Fibroblast of upper back skin (primary cell): ENCODE measurements around the gene MICU2.

Experiments used
- DNase-seq: peaks from one replicate; pipeline ENCODE4 v3.0.0-alpha.2; 2013

MICU2 gene, protein sequence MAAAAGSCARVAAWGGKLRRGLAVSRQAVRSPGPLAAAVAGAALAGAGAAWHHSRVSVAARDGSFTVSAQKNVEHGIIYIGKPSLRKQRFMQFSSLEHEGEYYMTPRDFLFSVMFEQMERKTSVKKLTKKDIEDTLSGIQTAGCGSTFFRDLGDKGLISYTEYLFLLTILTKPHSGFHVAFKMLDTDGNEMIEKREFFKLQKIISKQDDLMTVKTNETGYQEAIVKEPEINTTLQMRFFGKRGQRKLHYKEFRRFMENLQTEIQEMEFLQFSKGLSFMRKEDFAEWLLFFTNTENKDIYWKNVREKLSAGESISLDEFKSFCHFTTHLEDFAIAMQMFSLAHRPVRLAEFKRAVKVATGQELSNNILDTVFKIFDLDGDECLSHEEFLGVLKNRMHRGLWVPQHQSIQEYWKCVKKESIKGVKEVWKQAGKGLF

DNA sequence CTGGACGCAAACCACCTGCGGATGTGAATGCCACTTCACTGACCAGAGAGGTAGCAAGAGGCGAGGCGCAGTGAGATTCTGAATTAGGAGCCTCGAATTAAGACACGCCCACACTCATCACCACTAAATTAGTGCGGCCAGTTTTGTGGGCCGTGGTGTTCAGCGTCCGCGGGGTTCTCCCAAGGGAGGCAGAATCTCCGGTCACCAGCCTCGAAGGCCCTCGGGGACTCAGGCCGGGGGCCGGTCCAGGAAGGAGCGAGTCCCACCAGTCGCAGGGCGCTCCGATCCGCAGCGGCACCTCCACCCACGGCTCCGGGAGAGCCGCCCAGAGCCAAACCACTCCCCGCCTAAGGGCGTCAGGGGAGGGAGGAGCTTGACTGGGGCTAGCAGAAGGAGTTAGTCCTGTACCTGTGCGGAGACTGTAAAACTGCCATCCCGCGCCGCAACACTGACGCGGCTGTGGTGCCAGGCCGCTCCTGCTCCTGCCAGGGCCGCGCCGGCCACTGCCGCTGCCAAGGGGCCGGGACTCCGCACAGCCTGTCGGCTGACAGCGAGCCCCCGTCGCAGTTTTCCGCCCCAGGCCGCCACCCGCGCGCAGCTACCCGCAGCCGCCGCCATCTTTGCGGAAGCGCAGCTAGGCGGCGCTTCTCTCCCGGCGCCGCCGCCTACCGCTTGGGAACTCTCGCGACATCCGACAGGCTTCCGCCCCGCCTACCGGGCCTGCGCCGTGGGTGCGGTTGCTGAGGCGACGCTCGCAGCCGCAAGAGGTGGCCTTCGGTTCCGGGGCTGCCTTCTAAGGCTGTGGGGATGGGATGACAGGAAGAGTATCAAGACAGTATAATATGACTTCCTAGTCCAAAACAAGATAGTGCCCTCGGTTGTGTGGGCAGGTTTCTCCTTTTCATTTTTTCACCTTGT, at the start of gene MICU2:
MICU2 (minus strand) TSS at position 640 of the 918 bp plus-strand sequence; CDS start at position 618, 22 bp downstream.
- DNase-seq = peak; percentile 93

DNA sequence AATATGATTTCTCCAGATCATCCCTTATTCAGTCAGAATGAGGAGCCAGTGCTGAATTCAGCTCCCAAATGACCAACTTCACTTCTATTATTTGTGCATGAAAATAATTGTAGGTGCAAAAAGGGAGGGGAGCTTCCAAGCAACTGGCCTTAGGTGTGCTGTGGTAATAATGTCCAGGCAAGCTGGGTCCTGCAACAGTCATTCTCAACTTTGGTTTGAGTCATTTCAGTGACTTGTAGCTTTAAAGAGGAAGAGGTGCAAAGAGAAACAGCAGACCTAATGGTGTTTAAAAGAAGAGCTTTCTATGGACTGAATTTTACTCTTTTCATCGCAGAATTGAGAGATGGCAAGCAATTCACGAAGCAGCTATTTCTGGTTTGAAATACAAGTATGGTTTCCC, 37.7 kb upstream of the MICU2 start:
- no peak for DNase-seq

DNA sequence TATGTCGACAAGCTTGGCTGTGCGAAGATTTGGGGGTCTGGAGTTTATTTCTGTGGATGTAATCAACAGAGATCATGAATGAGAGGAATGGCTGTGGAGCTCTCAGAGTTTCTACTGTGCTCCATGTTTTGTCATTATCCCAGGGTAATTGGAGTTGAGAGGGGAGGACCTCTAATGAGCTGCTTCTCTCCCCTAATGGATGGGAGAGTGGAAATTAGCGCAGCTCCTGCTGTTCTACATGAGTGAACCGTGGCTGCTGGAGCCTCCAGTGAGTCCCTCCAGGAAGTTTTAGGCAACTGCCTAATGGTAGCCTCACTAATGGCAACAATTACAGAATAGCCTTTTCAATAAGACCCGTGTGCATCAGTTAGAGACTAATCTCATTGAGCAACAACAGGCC, 35.6 kb upstream of the MICU2 start:
- DNase-seq = no peak

DNA sequence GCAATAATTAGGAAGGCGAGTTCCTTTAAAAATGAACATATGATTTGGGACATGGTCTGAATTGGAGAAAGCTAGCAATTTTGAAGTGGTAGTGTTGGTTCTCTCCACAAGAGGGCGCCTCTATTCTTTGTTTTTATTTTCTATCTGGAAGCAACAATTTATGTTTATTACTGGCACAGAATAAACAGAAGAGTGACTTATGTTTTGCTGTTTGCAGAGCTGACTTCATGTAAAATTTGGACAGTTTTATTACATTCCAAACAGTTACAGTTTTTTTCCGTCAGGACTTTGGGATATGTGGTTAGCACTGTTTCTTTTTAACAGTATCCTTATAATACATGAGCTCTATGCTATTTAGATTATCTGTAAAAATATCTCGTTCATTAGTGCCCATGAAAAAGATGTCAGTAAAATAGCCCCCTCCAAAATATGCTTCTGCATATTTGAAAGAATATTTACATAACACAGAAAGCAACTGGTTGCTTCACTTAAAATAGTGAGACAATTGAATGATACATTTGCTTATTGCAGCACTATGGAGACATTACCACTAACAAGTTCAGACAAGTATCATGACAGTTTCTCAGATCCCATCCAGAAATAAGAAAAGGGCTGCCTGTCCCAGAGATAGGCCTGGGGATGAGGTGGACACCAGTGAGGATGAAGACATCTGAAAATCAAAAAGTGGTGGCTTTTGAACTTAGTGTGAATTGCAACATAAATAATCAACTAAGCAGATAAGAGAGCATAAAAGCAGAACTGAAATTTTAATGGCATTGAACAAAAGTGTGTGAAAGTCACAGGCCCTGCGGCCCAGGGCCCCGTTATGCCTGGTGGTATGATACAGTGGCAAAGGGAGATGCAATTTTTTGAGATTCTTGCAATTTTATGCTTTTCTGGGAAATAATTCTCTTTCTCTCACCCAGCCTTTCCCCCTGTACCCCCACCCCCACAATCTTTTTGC, 34.6 kb upstream of the MICU2 start:
- DNase-seq = peak; percentile 11

DNA sequence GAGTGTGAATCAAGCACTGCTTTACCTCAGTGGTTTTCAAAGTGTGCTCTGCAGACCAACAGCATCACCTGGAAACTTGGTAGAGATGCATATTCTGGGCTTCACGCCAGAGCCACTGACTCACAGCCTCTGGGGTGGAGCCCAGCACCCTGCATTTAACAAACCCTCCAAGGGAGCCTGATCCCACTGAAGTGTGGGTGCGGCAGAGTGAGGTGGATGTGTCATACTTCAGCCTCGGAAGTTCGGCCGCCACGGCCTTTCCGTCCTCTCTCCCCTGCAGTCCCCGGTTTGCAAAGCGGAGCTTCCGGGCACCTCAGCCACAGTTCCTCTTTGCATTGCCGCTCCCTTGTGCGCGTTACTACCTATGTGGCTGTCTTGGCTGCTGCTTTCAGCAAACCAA, 33.3 kb upstream of the MICU2 start:
- DNase-seq = peak; percentile 29

DNA sequence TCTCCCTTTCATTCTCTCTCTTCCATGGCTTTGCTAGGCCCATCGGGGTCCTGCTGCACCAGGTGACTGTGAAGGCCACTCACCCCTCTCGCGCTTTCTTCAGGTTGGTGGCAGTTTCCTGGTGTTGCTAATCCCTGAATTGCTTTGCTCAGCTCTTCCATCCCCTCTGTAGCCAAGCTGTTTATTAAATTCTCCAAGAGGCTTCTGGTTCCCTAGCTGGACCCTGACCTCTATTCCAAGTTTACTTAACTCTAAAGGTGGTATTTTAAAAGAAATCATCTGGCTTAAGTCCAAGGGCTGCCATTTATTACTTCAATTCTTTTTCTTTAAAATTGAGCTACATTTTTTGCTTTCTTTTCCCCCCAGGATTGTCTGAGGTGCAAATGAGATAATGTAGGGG, 32.7 kb upstream of the MICU2 start:
- no peak for DNase-seq

DNA sequence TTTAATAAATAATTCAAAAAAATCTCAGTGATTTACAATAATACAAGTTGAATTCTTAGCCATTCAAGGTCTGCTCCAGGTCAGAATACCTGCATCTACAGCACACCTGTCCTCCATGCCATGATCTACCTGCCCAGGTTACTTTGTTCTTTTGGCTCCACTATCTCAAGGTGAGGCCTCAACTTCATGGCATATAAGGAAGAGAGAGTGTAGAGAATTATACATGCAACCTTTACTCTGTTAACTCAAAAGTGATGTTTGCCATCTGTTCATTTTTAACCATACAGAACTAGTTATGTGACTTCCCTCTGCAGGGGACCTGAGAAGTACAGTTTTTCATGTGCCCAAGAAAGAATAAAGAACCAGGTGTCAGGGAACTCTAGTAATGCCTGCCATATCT, 28.2 kb upstream of the MICU2 start:
- DNase-seq = no peak

DNA sequence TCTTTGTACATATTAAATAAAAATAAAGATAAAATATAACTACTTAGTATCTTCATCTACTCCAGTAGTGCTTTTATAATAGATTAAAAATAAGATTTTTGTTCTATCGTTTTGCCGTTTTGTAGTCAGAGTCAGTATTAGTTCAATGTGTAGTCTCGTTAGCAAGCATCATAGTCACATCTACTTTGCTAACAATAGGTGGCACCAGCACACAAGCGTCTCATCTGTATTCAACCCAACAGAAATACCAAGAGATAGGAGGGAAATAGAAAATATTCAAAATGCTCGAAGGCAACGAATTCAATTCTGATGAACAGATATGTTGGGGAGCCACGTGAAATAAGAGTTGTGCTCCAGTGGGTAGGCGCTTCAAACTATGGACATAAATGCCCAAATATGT, 21.4 kb upstream of the MICU2 start:
- DNase-seq = peak; percentile 28

DNA sequence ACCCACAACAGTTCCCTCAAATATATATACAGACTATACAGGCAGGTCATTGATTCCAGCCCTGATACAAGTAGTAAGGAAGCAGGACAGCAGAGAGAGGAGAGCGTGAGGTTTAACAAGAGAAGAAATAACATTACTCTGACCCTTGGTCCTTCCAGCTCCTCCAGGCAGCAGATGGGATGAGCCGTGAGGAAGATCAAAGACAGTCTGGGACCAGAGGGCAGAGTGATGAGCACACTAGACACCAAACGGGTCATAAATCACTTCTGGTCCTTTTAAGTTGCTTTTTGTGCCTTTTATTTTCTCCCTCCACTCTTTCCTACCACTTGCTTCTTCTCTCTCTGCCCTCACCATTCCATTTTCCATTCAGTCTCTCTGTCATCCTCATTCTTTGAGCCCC, 16.9 kb upstream of the MICU2 start:
- DNase-seq = no peak

DNA sequence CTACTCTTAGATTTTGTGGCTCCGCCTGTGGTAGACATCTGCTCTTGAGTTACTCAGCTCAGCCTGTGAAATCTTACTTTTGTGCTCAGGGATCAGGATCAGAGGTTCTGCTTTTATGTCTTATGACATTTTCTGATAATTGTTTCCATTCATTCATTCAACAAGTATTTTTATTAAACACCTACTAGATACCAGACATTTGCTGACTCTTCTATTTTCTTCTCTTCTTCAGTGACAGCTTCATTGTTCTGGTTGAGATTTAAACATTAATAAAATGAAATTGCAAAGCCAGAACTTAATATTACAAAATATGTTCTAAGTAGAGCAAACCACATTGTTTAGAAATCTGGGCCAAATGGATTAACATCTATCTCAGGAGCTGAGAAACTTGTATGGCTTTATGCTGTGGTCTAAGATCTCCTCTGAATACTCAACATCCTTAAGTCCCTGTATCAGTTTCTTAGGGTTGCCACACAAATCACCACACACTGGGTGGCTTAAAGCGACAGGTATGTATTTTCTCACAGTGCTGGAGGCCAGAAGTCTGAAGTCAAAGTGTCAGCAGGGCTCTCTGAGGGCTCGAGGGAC, 15.8 kb upstream of the MICU2 start:
- no peak for DNase-seq

DNA sequence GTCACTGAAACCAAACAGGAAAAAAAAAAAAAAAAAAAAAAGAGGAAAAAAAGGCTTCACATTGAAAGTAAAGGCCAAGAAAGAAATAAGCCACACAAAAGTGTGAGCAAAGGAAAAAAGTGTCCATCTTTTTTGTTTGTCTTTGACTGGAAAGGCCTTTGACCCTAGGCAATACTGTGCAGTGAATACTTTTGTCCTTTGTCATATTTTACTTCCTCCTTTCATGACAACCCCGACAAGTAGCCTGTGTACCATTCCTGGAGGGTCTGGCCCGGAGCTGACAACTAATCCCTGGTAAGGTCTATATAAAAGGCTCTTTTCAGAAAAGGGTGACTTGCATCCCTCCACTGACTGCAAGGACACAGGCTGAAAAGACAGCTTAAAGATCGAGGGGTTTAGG, 12.9 kb upstream of the MICU2 start:
- no peak for DNase-seq

DNA sequence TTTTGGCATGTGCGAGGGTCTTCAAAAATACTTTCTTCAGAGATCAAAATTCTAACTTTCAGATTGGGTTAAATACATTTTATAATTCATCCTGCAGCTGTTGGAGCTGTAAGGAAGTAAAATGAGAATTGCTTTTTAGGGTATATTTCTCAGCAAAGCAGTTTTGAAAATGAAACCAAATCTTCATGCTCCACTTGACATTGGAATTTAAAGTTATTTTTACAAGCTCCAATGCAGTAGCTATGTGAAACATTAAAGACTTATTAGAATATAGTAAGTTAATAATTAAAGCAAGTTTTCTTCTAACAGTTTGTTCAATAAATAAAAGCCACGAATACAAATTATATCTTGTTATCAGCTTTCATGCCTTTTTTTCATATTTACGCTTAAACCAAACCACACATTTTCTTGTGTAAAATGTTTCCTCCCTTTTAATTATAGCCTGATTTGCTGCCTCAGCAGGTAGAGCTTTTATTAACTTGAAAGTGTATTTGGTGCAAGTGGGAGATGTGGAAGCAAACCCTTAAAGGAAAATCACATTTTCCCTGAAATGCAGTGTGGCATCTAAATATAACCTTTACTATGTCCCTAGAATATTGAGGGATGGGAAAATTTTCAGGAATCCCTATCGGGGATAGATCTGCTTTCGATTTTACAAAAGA, 12.4 kb upstream of the MICU2 start:
- no peak for DNase-seq

DNA sequence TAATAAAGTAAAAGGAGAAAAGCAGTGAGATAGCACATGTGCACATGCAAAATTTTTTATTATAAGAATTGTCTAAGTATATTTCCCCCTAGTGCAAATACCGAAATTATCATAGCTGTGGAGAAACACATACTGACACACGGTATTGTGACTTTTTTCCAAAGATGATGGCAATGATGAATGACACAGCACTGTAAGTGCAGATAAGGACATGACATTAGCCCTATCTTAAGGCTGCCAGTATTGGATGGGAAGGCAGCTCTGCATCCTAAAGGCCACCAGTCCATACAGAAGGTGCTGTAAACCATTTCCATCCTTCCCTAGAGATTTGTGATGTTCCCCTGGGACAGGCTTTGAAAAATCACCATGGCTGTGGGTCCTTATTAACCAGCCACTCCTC, 11.5 kb upstream of the MICU2 start:
- DNase-seq = no peak

DNA sequence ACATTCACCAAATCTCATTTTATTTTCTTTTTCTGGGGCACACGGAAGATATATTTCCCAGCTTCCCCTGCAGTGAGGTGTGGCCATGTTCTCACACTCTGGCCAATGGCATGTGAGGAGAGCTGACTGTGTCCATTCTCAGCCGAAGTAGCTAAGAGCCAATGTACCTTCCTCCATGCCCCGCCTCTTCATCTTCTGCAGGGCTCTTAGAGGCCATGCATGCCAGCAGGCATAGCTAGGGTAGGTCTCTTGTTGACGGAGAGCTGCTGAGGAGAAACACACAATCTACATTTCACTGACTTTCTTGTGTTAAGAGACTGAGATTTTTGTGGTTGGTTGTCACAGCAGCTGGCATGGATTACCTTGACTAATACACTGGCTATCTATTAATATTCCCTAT, 9.8 kb upstream of the MICU2 start:
- DNase-seq = no peak

DNA sequence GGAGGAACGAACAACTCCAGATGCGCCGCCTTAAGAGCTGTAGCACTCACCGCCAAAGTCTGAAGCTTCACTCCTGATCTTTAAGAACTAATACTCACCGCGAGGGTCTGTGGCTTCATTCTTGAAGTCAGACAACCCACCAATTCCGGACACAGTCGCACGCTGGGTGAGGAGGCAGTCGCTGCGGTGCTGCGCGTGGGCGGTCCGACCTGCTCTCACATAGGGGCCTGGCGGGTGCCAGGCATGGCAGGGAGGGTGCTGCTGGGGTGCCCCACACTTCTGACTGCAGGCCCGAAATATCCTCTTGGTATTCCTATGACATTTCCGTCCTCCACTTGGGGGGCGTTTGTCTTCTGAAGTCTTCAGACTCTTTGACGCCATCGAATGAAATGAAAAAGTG, 7.4 kb upstream of the MICU2 start:
- DNase-seq = no peak

DNA sequence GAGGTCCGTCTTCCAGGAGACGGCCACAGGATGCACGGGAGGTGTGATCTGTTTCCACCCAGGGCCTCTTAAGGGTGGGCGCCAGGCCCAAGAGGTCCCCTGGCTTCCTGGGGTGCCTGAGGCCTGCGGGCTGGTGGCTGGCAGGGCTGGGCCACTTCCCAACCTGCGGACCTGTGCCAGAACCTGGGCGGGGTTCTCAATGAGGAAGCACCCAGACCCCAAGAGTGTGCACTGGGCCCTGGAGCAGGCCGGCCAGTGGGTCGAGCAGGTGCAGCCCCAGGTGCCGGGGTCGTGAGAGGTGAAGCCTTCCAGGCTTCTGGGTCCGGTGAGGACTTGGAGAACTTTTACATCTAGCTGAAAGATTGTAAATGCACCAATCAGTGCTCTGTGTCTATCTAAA, 6.7 kb upstream of the MICU2 start:
- no peak for DNase-seq

DNA sequence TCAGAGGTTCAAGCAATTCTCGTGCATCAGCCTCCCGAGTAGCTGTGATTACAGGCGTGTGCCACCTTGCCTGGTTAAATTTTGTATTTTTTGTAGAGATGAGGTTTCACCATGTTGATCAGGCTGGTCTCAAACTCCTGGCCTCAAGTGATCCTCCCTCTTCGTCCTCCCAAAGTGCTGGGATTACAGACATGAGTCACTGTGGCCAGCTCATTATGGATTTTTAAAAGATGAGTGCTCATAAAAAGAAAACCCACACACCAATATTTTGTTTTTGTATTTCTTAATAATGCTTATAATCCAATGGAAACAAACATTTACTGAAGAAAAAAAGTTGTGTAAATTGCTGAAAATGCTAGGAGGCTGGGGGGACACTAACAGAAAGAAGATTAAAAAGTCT, 5.0 kb upstream of the MICU2 start:
- DNase-seq = no peak

DNA sequence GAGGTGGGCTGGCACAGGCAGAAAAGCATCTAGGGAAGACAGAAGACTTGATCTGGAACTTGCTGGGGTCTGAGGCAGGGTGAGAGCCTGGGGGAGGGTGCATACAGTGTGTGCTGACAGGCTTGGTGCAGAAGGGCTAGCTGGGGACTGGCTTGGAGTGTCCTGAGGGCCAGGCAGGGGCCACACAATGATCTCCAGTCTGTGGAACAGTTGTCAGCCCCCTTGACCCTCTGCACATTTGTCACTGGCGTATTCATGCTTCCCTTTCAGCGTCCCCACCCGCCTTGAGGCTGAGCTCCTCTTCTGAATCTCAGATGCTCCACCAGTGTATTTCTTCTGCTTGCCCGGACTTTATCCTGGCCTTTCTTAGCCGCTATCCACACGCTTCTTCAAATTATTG, 2.8 kb upstream of the MICU2 start:
- DNase-seq = no peak

DNA sequence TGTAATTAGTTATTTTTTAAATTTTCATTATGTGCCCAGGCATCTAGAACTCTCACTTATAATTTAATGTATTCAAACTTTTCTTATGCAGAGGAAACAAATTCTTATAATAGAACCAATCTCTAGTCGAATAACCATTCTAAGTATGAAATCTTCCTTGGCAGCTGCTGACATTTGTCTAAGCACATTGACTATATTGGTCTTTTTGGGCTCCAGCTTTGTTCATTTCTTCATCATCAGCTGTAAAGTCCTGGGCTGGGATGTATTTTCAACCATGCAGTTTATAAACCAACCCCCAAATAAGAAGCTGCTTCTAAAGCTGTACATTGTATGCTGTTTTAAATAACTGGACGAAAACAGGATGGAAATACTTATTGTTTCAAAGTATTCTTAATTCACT, 2.3 kb upstream of the MICU2 start:
- DNase-seq = no peak

DNA sequence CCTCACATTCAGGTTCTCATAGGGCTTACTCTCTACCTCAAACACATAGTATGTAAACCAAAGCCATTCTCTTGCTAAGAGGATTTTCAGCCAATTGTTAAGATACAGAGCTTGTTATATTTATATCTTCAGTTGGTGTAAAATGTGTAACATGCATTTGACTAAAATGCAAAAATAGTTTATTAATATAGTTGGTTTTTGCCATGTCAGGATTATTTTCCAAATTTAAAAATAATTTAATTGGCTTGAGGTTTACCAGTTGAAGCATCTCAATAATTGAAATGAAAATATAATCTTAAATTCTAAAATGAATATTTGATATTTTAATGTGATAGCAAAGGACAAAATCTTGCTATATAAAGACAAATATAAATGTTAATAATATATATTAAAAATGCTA, 7.2 kb downstream of the MICU2 start:
- no peak for DNase-seq

DNA sequence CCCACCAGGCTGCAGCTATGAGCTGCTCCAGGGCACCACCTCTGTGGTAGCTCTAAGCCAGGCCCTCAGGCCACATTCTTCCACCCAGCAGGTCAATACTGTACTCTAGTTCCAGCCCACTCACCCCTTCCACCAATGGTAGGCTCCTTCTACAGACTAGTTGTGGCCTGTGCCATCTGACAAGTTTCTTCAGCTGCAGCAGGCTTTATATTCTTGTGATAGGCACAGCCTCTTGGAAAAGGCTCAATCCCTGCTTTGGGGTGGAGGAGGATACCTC, 8.5 kb downstream of the MICU2 start:
- no peak for DNase-seq
